ENCODE data around the gene UCHL5.
A peak's percentile ranks its signal among the peaks of the same experiment; 100 is the strongest.

Gene UCHL5

DNA sequence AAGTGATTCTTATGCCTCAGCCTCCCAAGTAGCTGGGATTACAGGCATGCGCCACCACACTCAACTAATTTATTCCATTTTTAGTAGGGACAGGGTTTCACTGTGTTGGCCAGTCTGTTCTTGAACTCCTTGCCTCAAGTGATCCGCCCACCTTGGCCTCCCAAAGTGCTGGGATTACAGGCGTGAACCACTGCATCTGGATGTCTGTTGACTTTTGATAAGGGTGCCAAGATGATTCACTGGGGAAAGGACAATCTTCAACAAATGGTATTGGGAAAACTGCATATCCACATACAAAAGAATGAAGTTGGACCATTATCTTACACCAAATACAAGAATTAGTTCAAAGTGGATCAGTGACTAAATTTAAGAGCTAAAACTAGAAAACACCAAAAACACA, 20.0 kb upstream of the UCHL5 start:
- DNase-seq (ENCODE audit: insufficient read length, low spot score) (no peak), FAIRE-seq (no peak)
- TF ChIP-seq CTCF (IDR thresholded peaks at IDR 0.05; ENCODE audit: insufficient read depth, missing control alignments): no peak

GRCh38 chr1:193077991-193078390, 18.8 kb upstream of the UCHL5 start:
- FAIRE-seq: no peak
- no peak for TF ChIP-seq CTCF (IDR thresholded peaks at IDR 0.05; ENCODE audit: insufficient read depth, missing control alignments)
- DNase-seq (ENCODE audit: insufficient read length, low spot score): no peak

- FAIRE-seq: no peak
- TF ChIP-seq CTCF (IDR thresholded peaks at IDR 0.05; ENCODE audit: insufficient read depth, missing control alignments): no peak
- no peak for DNase-seq (ENCODE audit: insufficient read length, low spot score)
Observed at GRCh38 chr1:193070942-193071341, 11.8 kb upstream of the UCHL5 start.

- FAIRE-seq (no peak), DNase-seq (ENCODE audit: insufficient read length, low spot score) (no peak)
- TF ChIP-seq CTCF (IDR thresholded peaks at IDR 0.05; ENCODE audit: insufficient read depth, missing control alignments): no peak
Observed at GRCh38 chr1:193070386-193070753, 11.2 kb upstream of the UCHL5 start.

GRCh38 chr1:193069748-193070385, 10.7 kb upstream of the UCHL5 start:
- DNase-seq (ENCODE audit: insufficient read length, low spot score) (no peak), FAIRE-seq (peak; percentile 60)
- peak; percentile 8 for TF ChIP-seq CTCF (IDR thresholded peaks at IDR 0.05; ENCODE audit: insufficient read depth, missing control alignments)

GRCh38 chr1:193068013-193068412, 8.9 kb upstream of the UCHL5 start:
- no peak for TF ChIP-seq CTCF (IDR thresholded peaks at IDR 0.05; ENCODE audit: insufficient read depth, missing control alignments)
- FAIRE-seq: no peak
- no peak for DNase-seq (ENCODE audit: insufficient read length, low spot score)

- FAIRE-seq: no peak
- no peak for DNase-seq (ENCODE audit: insufficient read length, low spot score)
- no peak for TF ChIP-seq CTCF (IDR thresholded peaks at IDR 0.05; ENCODE audit: insufficient read depth, missing control alignments)
Observed at GRCh38 chr1:193066606-193067005, 7.4 kb upstream of the UCHL5 start.

All from D721Med (cell line).